ENCODE measurements around the gene ANAPC13.

Gene ANAPC13

GRCh38 chr3:134447351-134447750 is 38.4 kb downstream of the ANAPC13 start:
- no peak for DNase-seq

GRCh38 chr3:134446800-134447199 is 39.0 kb downstream of the ANAPC13 start:
- DNase-seq, result no peak

- no peak for DNase-seq
These were observed 40.1 kb downstream of the ANAPC13 start for GRCh38 chr3:134445636-134446035.

GRCh38 chr3:134445095-134445494 is 40.7 kb downstream of the ANAPC13 start:
- DNase-seq, result no peak

GRCh38 chr3:134441821-134442220 is 44.0 kb downstream of the ANAPC13 start:
- DNase-seq, result no peak

GRCh38 chr3:134441321-134441720 is 44.5 kb downstream of the ANAPC13 start:
- DNase-seq, result no peak

- DNase-seq, result no peak
These were observed 48.5 kb downstream of the ANAPC13 start for GRCh38 chr3:134437211-134437752.

GRCh38 chr3:134432236-134432635 is 53.5 kb downstream of the ANAPC13 start:
- no peak for DNase-seq

GRCh38 chr3:134430950-134431445 is 54.8 kb downstream of the ANAPC13 start:
- DNase-seq, result no peak

GRCh38 chr3:134430174-134430573 is 55.6 kb downstream of the ANAPC13 start:
- no peak for DNase-seq

- no peak for DNase-seq
These were observed 57.4 kb downstream of the ANAPC13 start for GRCh38 chr3:134428401-134428800.
